ENCODE data around the gene COL15A1.

GRCh38 chr9:99012957-99013512, 69.3 kb downstream of the COL15A1 start:
- TF ChIP-seq, protein P1, sequence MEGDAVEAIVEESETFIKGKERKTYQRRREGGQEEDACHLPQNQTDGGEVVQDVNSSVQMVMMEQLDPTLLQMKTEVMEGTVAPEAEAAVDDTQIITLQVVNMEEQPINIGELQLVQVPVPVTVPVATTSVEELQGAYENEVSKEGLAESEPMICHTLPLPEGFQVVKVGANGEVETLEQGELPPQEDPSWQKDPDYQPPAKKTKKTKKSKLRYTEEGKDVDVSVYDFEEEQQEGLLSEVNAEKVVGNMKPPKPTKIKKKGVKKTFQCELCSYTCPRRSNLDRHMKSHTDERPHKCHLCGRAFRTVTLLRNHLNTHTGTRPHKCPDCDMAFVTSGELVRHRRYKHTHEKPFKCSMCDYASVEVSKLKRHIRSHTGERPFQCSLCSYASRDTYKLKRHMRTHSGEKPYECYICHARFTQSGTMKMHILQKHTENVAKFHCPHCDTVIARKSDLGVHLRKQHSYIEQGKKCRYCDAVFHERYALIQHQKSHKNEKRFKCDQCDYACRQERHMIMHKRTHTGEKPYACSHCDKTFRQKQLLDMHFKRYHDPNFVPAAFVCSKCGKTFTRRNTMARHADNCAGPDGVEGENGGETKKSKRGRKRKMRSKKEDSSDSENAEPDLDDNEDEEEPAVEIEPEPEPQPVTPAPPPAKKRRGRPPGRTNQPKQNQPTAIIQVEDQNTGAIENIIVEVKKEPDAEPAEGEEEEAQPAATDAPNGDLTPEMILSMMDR (IDR thresholded peaks at IDR 0.05), result peak in 2 of 6 experiments; percentile 15 to 21
- no peak for TF ChIP-seq POLR2A (IDR thresholded peaks at IDR 0.05)
